PC-9 (cell line): ENCODE data around the gene OR5D14.

Experiments used
- CTCF ChIP-seq: fragments of 200-600 bp; sonication (generic); conservative IDR thresholded peaks from 2 replicates; pipeline ENCODE4 v1.6.1; 2017; ENCODE audit warnings: mixed run types, antibody characterized with exemption, mild to moderate bottlenecking, moderate library complexity
- EZH2 ChIP-seq: fragments of 200-600 bp; sonication (generic); IDR thresholded peaks from 2 replicates; pipeline ENCODE4 v1.8.0; 2017; ENCODE audit warnings: antibody characterized with exemption, low read depth

GRCh38 chr11:55811067-55811466, 15.7 kb downstream of the OR5D14 start, which contains the start of gene OR5L1:
- TF ChIP-seq CTCF: no peak
- TF ChIP-seq EZH2: no peak
